NK-92 (cell line): Measurements from ENCODE around the gene DNMT3A.

Experiments
- DNase-seq: peaks from one replicate; lab custom pipeline; 2025; ENCODE audit not compliant: unreplicated experiment; lab: John Stamatoyannopoulos, UW

DNMT3A gene

DNA sequence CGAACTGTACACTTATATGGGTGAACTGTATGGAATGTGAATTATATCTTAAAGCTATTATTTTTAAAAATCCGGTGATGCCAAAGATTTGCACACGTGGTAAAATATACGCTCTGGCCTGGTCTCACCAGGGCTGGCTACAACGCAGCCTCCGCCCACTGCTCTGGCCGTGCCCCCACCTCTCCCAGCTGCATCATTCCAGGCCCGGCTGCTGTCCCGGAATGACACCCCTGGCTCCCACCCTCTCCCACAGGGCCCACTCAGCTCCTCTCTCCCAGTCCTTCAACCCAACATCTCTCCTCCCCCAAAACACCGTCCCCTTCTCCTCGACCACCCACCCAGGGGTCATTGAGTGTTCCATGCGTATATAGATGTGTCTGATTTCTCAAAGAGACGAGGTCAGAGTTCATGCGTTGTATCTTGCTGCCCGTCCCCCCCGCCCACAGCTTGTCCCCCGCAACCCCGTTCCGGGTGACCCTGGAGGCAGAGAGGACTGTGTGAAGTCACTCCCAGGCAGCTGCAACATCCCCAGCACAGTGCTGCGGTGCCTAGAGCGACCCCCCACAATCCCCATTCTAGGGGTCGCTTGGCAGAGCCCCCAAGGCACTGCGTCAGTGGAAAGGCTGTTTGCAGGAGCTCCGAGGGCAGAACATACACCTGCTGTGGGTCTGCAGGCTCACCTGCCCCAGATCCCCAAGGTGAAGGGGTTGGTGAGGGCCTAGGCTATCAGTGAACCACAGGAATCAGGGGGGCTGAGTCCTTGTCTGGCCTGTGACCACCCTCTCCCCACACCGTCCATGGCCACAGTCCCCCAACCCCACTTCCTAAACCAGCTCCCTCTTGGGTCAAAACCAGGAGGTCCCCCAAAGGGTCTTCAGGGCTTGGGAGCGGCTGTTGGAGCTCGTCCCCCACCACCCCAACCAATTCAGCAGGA lies 13.3 kb downstream of the DNMT3A start:
- no peak for DNase-seq

DNA sequence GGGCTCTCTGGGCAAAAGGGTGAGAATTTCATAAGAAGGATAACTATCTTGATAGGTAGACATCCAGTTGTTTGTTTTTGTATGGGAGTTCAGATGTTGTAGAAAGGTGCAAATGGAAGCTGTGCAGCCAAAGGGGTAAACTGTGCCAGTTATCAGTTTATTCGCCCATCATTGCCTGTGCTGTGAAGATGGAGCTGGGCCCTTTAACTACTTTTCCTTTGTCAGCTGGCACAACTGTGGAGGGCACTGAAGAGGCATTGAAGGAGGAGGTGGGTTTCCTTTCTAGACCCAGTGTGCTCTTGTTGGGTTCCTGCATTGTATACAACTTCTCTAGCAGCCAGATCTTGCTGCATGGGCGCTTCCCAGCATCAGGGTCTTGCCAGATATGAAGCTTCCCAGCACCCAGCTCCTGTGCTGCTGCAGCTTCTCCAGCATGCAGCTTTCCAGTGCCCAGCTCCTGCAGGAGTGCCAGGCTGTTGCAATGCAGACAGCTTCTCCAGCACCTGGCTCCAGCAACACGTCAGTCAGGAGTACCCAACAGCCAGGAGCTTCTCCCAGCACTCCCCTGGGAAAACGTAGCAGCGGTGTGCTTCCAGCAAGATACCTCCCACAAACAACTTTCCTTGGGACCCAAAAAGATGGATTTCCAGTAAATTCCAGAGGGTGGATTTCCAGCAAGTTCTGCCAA lies 15.3 kb downstream of the DNMT3A start:
- no peak for DNase-seq

DNA sequence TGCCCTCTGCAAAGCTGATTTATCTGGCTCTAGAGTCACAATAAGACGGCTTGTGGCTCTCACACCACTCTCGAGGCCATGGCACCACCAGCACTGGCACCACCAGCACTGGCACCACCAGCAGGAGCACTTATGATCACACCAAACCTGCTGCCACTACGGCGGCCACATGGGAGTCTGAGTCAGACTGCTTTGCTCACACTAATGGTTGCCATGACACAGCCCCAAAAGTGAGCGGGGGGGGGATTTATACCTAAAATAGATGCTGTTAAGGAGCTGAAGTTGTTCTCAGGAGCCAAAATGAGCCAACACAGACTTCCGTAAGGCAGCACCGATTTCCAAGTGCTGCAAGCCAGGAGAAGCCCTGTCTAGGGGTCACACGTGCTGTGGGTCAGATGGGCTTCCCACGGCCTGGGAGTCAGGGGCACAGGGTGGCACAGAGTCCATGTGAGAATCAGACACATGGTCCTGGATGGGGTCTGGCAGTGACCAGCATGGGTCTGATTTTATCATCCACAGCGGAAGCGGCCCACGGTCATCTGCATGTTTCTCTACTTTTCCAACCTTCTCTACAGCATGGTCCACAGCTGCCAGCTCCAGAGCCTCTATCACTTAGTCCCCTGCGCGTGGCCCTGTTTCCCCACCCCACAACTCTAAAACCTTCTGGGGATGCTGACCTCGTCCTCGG lies 16.7 kb downstream of the DNMT3A start:
- no peak for DNase-seq

DNA sequence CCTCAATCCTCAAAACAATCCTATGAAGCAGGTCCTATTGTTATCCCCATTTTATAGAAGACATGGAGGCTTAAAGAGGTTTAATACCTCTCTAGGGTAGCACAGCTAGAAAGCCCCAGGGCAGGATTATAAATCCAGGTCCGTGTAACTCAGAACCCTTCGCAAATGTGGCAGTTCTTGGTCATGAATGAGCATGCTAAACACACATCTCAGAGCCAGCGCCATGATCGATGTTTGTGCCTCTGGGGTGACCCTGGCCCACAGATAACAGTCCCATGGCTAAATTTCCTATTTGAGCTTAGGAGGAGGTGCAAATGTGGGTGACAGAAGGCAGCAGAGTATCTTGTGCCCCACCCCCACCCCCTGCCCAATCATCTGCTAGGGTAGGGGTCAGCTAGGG lies 17.5 kb downstream of the DNMT3A start:
- no peak for DNase-seq

DNA sequence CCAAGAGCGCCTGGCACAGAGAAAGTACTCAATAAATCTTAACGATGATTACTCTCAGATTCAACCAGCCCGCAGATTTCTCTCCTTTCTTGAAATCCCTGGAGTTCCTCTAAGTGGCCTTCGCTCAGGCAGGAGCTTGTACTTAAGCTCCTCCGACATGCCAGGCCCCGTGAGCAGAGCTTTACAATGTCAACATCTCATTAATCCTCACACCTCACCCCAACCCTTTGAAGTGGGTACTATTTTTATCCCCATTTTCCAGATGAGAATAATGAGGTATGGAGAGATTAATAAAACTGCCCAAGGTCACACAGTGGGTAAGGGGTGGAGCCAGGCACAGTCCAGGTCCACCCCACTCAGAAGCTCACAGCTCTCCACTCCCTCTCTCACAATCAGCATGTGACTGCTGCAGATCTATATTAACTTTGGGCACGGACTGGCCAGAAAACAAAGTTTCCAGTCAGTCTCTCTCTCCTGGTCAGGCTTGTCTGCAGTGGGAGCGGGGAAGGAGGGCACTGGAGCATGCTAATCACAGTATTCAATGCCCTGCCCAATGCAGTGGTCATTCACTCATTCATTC lies 18.0 kb downstream of the DNMT3A start:
- DNase-seq: no peak

DNA sequence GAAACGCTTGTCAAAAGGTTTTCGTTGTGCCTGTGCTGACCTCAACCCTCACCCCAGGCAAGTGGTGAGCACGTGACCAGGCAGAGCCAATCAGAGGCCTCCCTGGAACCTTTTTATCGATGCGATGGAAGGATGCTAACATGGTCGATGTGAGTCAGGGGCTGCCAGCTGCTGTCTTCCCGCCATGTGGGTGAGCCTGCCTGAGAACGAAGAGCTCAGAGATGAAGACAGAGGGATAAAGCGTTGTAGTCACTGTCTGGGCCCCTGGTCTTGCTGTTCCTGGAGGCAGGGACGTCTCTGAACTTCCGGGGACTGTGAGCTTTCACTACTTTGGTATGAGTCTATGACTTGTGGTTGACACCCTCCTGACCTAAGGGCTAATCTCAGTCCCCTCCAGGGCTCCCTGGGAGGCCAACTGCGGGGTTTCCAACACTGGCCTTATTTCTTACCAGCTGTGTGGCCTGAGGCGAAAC lies 18.6 kb downstream of the DNMT3A start:
- DNase-seq: no peak

DNA sequence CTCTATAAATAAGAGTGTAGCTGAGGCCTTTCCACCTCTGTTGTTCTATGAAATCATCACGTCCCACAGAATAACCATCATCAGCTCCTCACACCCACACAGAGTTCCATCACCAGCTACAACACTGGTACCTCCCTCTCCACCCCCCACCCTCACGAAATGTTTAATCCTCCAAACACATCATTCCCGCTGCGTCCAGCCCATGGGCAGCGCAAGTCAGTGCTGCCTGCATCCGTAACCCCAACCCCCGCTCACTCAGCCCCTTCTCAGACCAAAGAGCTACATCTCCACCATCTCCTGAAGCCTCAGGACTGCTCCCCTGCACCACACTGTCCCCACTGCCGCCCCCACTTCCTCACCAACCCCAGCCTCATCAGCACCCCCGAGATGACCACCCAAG lies 19.4 kb downstream of the DNMT3A start:
- DNase-seq: no peak

DNA sequence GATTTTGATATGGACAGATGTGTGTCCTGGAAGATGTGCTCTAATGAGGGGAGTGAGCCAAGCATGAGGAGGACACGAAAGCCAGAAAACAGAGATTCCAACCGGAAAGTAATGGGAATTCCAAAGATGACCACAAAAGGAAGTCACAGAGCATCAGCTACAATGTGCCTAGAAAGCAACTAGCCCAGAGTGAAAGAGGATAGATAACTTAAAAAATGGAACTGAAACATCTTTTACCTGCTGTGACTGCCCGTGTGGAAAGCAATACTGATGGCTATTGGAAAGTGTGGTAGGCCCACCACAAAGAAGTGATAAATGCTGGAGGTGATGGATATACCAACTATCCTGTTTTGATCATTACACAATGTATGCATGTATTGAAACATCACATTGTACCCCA lies 21.6 kb downstream of the DNMT3A start:
- DNase-seq: no peak

DNA sequence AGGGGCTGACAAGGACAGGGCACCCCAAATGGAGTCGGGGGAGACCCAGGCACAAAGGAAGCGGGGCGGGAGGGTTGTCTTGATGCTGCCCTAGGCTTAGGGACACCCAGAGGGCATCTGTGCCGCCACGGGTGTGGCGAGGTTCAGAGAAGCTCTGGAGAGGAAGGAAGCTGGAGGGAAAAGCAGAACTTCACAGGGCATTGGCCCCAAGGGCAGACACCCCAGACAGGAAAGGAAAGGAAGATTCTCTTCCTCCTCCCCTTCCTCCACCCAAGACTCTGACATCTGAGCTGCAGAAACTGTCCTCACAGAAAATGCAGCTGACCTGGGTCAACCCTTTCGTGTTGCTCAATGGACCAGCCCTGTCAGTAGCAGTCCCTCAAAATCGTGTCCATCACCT lies 25.6 kb downstream of the DNMT3A start:
- DNase-seq: no peak

DNA sequence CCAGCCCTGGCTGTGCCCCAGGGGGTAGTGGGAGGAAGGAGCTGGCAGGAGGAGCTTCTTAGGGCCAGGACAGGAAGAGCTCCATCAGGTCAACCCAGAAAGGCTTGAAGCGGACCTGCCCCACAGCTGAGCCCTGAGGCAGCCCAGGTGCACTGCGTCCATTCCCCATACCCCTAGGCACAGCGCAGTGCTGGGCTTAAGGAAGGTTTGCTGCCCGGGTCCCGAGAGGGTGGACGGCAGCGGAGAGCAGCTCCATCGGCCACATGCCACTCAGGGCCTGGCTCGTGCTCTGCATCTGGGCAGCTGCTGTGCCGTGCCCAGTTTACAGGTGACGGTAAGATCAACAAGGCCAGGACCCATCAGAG lies 26.4 kb downstream of the DNMT3A start:
- DNase-seq: no peak

DNA sequence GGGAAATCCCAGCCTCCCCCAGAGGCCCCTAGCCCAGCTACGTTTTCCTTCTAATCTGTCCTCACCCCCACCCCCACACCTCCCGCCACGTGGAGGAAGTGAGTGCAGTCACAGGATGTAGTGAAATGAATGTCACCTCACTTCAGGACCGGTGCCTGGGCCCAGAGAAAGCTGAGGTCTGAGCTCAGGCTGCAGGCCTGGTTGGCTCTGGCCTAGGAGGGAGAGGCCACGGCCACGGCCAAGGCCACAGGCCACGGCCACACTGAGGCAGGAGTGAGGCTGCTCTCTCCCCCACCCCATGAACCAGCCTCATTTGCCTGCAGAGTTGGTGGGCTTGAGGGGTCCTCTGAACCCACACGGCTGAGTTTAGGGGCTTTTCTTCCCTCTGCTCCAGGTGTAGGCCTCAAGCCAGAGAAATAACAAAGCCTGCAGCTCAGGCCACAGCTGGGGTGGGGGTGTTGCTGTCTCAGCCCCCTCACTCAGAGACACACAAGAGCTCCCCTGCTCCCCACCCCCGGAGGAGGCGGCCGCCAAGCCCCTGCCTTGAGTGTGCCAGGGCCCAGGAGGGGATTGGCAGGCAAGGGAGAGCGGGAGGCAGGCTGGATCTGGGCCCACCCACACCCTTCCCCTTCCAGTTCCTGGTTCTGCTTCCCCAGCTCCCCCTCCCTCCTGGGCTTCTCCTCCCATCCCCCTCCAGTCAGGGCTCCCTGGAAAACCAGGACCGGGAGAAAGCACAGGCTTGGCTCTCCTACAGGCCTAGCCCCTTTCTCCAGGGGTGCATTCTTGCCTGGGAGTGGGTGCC lies 27.0 kb downstream of the DNMT3A start:
- no peak for DNase-seq

DNA sequence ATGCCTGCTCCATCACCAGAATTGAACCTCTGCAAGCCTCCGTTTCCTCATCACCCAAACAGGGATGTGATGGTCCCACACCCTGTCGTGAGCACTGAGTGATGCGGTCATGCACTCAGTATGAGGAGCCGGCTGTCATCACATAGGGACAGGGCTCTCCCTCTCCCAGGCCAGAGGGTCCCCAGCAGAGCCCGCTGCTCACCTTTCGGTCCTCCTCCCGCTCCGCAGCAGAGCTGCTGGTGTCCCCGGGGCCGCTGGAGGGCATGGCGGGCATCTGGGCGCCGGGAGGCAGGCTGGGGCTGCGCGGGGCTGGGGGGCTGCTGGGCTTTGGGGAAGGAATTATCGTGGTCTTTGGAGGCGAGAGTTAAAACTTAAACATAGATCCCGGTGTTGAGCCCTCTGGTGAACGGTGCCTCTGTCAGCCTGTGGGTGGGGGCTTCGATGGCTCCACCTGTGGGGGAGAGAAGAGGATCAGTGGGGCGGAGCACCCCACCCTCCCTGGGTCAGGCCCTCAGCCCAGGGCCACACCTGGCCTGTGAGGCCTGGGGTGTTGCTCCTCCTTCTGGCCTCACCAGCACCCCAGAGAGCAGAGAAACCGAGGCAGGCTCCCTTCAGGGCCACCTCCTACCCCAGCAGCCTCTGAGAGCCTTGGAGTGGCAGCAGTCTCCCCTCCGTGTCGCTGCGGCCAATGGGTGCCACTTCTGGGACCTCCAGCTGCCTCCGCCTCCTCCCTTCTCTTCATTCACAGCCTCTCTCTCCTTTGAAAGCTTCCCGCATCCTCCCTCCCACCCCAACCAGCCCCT lies 27.8 kb downstream of the DNMT3A start:
- DNase-seq: no peak

DNA sequence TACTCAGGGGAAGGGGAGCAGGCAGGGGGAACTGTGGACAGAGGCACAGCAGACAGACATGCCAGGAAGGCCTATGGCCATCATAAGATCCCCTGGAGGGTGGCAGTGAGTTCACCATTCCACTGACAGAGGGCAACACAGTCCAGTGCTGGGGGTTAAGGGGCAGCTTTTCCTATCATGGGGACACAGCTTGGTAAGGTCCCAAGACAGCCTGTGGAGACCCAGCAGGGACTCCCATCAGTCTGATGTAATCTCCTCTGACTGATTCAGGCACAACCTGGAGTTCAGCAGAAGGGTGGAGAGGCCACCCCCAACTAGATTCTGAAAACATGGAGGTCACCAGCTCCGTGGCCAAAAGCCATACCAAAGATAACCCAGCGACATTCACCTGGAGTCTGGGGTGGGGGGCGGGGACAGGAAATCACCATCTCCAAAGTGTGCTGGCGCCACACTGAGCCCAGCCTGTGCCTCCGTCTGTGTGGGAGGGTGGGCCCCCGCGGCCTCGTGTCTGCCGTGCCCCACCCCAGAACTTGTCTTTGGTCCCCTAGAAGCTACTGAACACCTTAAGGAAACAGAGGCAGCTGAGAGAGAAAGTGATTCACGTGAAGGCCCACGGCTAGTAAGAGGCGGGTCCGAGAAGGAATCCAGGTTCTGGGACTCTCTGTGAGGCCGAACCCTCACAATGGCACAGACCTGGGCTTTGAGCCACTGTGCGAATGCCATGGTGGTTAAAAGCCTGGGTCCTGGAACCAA lies 28.6 kb downstream of the DNMT3A start:
- DNase-seq: no peak

DNA sequence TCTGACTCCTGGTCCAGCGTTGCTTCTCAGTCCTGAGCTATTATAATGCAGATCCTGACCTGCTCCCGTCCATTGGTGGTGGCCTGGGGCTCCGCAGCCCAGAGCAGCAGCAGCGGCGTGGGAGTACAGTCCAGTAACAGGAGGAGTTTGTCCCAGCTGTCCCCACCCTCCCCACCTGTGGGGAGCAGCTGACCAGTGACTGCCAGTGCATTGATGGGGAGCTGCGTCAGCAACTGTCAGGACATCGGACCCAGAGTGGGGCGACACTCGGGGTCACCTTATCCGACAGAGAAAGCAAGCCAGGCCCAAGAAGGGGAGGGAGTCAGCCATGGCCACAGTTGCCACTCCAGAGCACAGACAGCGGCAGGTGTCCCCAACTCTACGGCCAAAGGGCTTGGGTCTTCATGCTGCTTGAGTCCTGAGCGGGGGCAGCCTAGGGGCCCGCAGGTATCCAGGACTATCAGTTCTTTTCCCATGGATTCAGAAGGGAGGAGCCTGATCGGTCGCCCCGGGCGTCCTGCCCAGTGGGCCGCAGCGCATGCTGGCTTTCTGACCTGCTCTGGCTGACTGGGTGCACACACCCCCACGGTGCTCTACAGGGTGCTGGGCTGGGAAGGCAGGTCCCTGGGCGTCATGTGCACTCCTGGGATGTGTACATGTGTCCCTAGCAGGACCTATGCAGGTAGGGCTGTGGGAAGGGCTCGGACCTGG lies 29.7 kb downstream of the DNMT3A start:
- no peak for DNase-seq

DNA sequence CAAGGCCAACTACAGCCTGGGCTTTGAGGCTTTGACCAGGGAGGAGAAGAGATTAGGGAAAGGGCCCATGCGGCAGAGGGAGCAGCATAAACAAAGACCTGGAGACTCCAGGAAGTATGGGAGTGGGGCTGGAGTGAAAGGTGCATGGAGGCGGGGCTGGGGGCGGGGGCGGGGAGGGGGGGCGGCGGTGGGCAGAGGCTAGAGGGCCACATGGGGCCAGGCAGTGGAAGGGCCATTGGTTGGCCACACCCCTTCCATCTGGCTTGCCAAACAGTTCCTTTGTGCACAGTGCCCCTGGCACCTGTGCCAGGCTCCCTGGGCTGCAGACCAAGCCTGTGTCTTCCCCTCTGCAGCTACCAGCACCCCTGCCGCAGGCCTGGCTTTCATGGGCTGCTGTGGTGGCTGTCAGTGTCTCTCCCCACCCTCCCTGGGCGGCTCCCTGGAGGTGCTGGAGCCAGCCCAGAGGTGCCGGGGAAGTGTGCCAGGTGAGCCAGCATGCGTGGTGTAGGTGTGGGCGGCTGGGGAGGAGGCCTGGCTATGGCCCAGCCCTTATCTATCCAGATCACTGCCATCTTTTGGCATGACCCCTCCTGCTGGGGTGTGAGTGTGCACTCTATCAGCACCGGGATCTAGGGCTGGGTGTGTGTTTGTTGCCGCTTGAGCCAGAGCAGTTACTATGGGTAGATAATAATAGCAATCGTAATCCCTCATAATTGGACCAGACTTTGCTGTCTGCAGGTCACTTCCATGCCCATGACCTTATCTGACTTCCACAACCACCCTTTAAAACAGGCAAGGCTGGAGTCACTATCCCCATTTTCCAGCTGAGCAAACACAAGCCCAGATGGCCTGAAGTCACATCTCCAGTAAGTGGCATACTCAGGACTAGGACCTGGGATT lies 30.5 kb downstream of the DNMT3A start:
- DNase-seq: no peak

DNA sequence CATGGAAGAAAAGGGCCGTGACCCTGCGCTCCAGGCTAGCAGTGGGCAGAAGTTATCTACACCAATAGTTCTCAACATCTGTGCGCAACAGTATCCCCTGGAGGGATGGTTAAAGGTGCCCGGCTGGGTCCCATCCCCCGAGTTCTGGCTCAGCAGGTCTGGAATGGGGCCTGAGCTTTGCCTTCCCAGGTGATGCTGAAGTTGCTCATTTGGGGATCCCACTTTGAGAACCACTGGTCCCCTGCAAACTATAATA lies 31.1 kb downstream of the DNMT3A start:
- DNase-seq: no peak

DNA sequence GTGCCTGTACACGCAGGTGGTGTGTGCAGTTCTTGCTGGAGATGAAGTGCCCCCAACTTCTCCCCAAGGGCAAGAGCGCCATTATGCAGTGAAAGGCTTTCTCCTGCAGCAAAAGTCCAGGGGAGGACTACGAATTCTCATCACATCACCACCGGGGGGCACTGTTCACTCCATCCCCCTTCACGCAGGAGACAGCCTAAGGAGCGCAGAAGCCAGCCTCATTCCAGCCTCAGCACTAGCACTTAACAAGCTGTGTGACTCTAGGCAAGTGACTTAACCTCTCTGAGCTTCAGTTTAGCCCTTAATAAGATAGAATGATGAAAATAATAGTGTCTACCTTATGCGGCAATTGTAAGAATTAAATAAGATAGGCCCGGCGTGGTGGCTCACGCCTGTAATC lies 32.3 kb downstream of the DNMT3A start:
- DNase-seq: no peak

DNA sequence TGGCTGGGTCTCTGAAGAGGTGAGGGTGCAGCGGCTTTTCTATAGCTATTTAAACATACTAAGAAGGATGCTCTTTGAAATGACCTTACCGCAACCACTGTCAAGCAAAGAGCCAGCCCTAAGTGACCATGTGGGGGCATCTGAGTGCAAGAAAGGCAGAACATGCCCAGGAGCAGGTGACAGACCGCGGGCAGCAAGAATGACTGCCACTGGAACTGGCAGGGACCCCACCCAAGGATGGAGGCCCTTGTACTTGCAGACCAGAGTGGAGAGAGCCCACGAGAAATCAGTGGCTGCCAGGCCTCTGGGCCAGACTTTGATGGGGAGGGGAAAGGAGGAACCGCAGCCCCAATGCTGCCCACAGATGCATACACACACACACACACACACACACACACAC lies 33.1 kb downstream of the DNMT3A start:
- DNase-seq: no peak
